ENCODE data around the gene KIF9.
"Not testable (repeated sequence)": the region's sequence is repeated elsewhere in the genome, so short reads cannot be mapped to it uniquely, and the experiment has no call there.

Gene KIF9

DNA sequence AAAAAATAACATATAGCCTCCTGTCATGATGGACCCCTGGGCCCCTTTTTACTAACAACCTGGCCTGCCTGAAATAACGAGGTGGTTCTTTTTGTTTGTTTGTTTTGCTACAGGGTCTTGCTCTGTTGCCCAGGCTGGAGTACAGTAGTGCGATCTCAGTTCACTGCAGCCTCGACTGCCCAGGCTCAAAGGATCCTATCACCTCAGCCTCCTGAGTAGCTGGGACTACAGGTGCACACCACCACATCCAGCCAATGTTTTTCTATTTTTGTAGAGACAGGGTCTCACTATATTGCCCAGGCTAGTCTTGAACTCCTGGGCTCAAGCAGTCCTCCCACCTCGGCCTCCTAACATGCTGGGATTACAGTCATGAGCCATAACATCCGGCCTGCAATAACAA lies 76.6 kb downstream of the KIF9 start:
- DNase-seq; in situ Hi-C loops (cut with MboI; ENCODE audit: low pct_unique_long_range_greater_than_20kb, low sequenced_read_pairs): not testable (repeated sequence)

DNA sequence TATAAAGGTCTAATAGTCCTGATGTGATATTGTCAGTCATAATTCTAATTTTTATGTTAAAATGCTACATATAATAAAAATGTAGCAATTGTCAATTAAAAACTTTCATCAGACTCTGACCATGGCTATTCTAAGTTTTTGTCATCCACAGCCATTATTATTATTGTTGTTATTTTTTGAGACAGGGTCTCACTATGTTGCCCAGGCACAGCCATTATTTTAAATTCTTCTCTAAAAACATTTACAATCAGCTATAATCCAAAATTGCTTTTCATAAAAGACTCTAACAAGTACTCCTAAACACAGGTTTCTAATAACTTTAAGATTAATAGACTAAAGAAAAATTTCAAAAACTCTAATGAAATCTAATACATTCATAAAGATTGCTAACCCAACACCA lies 77.7 kb downstream of the KIF9 start:
- DNase-seq: no peak
- in situ Hi-C loops (cut with MboI; ENCODE audit: low pct_unique_long_range_greater_than_20kb, low sequenced_read_pairs): no loop called here

DNA sequence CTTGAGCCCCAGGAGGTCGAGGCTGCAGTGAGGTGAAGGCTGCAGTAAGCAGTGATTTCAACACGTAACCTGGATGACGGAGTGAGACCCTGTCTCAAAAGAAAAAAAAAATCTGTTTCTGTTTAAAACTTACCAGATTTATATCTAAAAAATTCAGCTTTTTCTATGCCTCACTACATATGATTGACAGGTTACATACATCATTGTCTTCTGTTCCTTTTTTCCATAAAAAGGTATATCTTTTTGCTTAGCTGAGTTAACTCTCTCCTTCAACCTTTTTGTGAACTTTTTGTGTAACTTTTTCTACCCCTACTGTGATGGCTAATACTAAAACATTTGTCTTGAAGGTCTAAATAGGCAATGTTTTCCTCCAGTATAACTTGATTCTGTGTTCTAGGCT lies 80.1 kb downstream of the KIF9 start:
- DNase-seq: no peak
- in situ Hi-C loops (cut with MboI; ENCODE audit: low pct_unique_long_range_greater_than_20kb, low sequenced_read_pairs): no loop called here

DNA sequence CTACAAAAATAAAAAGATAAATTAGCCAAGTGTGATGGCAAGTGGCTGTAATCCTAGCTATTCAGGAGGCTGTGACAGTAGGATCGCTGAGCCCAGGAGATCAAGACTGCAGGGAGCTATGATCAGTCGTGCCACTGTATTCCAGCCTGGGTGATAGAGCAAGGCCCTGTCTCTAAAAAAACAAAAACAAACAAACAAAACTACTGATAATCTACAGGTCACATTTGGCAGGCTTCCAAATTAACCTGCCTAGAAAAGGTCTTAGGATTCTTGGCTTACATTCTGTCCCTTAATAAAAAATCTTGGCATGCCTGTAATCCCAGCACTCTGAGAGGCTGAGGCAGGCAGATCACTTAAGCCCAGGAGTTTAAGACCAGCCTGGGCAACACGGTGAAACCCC lies 85.3 kb downstream of the KIF9 start:
- in situ Hi-C loops (cut with MboI; ENCODE audit: low pct_unique_long_range_greater_than_20kb, low sequenced_read_pairs): no loop called here
- no peak for DNase-seq

DNA sequence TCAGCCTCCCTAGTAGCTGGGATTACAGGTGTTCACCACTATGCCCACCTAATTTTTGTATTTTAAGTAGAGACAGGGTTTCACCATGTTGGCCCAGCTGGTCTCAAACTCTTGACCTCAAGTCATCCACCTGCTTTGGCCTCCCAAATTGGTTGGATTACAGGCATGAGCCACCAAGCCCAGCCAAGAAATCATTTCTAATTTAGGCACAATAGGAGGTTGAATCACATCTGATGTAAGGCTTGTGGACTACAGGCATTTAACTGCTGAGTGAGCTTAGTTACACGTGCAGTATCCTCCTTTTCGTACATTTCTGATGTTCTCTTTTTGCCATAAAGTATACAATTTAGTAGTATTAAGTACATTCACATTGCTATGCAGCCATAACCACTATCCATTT lies 87.6 kb downstream of the KIF9 start:
- no peak for DNase-seq
- in situ Hi-C loops (cut with MboI; ENCODE audit: low pct_unique_long_range_greater_than_20kb, low sequenced_read_pairs): no loop called here

DNA sequence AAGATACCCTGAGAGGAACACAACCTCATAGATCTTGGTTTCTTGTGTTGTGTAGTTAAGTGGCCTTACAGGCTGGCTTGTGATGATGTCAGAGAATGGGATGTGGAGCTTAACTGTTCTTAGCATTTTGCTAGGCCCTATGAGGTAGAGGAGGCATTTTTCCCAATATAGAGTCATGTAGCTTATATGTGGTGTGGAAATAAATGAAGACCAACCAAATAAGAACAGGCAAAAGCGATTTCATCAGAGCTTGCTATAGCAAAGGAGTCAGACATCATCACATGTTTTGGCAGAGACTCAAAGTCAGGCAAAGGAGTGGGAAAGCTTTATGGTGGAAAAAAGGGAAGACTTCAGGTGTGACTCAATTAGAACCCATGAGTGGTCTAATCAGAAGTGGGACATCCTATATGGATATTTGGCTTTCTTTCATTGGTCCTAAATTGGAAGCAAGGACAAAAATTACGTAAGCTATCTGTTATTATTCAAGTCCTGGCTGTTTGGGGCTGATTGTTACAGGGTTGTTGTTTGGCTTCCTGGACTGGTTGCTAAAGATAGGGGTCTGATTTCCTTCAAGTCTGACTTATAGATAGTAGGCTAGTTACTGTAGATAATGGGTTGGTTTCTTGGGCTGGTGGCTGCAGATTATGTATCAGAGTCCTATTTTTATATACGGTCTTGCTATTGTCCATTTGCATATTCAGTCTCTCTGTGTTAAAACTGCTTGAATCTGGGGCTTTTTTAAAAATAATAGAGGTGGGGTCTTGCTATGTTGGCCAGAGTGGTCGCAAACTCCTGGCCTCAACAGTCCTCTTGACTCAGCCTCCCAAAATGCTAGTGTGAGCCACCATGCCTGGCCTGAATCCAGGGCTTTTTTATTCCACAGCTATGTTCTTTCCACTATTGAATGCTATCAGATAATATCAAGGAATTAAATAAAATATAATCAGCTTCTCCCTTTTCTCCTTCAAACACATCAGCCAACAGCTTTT lies 88.4 kb downstream of the KIF9 start:
- in situ Hi-C loops (cut with MboI; ENCODE audit: low pct_unique_long_range_greater_than_20kb, low sequenced_read_pairs): no loop called here
- DNase-seq: no peak

DNA sequence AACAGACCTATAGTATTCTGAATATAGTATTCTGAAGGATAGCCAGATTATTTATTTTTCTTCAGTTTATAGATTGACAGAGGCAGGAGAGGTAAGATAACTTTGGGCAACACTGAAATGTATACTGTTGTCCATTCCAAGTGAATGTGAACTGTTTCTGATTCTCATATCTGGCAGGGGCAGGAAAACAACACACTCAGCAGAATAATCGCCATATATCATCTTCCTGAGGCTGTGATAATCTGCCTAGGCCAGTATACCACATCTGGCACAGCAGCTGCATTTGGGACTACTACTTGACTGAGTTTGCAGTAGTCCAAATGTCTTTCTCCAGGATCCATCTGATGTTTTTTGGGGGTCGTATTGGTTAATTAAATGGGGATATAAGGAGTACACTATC lies 96.3 kb downstream of the KIF9 start:
- in situ Hi-C loops (cut with MboI; ENCODE audit: low pct_unique_long_range_greater_than_20kb, low sequenced_read_pairs): no loop called here
- DNase-seq: no peak

DNA sequence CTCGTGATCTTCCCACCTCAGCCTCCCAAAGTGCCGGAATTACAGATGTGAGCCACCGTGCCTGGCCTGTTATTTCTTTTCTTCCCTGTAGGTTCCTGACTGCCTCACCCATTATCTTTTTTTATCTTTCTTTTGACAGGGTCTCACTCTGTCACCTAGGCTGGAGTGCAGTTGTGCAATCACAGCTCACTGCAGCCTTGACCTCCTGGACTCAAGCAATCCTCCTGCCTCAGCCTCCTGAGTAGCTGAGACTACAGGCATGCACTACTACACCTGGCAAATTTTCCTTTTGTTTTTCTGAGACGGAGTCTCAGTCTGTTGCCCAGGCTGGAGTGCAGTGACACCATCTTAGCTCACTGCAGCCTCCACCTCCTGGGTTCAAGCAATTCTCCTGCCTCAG lies 100.9 kb downstream of the KIF9 start:
- DNase-seq; in situ Hi-C loops (cut with MboI; ENCODE audit: low pct_unique_long_range_greater_than_20kb, low sequenced_read_pairs): not testable (repeated sequence)

DNA sequence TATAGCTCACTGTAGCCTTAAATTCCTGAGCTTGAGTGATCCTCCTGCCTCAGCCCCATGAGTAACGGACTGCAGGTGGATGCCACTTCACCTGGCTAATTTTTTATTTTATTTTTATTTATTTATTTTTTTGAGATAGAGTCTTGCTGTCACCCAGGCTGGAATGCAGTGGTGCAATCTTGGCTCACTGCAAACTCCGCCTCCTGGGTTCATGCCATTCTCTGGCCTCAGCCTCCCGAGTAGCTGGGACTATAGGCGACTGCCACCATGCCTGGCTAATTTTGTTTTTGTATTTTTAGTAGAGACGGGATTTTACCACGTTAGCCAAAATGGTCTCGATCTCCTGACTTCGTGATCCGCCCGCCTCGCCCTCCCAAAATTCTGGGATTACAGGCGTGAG lies 102.6 kb downstream of the KIF9 start:
- DNase-seq; in situ Hi-C loops (cut with MboI; ENCODE audit: low pct_unique_long_range_greater_than_20kb, low sequenced_read_pairs): not testable (repeated sequence)
